Mononuclear cell (primary cell): ENCODE data around the gene RHOV. TPM values are rescaled to one million over a fixed set of nuclear protein-coding genes. Genes with fewer than 3 reads are reported as not detected.

ENCODE experiments used
- H3K27me3 ChIP-seq: 2 replicates; pipeline ENCODE4 v1.6.0; 2011; ENCODE audit warnings: low read length, control low read depth; ENCODE audit not compliant: insufficient read depth
- H3K4me1 ChIP-seq: 2 replicates; pipeline ENCODE4 v1.5.1; 2011; ENCODE audit warnings: mild to moderate bottlenecking, low read length, control low read depth; ENCODE audit not compliant: insufficient read depth
- H3K4me3 ChIP-seq: 2 replicates; pipeline ENCODE4 v1.5.1; 2011; ENCODE audit warnings: mild to moderate bottlenecking, low read length, moderate library complexity
- H3K9me3 ChIP-seq: 2 replicates; pipeline ENCODE4 v1.5.1; 2011; ENCODE audit warnings: low read depth, mild to moderate bottlenecking, control low read depth, low read length
- total RNA-seq: library from RNA; depleted of rRNA; stranded (reverse); fragments of >200 nt; gene quantifications from one replicate; pipeline ENCODE4 v1.2.3, GENCODE V29; 2012

RHOV gene
- total RNA-seq, 1 donor, result not detected

DNA sequence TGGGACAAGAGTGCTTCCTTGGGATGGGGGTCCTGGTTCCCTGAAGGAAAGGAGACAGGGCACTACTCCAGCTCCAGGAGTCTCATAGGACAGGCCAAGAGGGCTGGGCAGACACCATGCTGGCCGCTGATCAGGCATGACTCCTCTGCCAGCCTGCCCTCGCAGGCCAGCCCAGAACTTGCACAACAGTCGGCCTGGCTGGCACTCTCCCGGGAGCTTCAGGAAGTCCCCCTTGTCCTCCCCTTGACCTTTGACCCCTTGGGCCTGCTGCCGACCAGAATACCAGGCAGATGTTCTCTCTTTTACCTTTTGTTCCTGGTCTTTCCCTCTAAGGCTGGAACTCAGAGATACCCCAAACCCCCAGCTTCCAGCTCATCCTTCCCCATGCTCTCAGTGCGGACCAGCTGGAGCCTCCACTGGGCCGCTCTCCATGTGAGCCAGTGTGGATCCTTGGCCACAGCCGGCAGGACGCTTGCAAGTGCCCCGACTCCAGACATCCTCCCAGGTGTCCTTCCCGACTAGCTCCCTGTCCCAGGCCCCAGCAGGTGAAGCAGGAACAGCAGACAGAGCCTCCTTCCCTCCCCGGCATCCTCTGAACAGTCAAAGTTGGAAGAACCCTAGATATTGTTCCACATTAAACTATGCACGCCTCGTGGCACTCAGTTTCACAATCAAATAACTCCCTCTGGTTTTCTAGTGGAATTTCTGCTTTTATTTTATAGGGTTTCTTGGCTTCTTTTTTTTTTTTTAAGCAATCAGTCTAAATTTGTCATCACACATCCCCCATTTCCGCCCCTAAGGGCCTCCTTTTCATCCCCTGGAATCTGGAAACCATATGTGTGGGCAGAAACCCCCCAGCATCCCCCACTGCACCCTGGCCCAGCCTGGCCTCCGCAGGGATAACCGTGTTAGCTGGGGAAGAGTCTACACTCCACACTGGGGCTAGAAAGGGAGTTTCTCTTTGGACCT, 35.9 kb upstream of the RHOV start:
- Histone ChIP-seq H3K4me1 (peaks cover 52% of the 10 kb centered on the region), H3K4me3 (no peak overlapping the region), H3K27me3 (no peaks in the 10 kb centered on the region), H3K9me3 (no peaks in the 10 kb centered on the region)

DNA sequence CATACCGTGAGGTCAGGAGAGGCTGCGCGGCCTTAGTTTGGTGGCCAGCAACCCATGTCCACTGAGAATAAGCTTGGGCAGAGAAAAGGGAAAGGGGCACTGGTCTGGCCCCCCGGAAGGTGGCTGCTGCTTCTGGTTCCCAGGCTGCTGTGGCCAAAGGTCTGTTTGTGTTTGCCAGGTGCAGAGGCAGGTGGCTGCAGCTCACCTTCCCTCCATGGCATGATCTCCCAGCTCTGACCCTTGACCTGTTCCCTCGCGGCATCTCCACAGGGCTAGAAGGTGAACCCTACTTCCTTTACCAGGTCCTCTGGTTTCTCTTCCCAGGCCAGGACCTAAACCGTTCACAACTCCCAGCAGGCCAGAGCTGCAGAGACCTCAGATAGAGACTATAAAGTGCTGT, 34.1 kb upstream of the RHOV start:
- Histone ChIP-seq H3K9me3 (no peaks in the 10 kb centered on the region), H3K4me1 (peaks cover 70% of the 10 kb centered on the region)

DNA sequence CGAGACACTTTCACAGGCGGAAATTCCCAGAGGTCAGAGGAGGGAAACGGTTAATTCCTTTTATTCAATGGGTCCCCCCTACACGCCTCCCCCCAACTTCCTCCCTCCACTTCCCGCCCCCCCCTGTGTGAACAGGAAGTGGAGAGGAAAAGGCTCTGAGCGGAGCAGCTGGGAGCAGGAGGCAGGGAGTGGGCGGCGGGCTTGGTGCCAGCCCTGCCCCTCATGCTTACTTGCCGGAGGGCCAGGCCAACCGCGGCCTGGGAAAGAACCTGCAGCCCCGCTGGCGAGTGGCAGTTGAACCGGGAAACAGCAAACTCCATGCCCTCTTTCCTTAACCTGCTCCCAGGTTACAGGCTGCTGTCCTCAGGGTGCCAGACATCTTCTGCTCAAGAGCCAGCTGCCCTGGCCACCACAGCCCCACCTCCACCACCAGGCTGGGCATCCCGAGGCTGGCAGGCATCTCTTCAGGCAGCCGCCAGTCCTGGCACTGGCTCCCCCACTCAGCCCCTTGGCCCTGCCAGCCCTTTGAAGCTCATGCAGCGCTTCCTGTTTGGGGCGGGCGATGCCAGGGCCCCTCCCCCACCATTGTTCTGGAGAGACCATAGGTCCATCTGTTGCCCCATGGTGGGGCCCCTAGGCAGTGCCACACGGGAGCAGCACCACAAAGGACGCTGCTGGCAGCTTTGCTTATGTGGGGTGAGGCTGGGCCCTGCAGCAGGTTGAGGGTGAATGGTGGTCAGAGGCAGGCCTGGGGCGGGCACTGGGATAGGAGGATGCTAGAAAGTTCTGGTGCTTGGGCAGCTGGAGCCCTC, 33.2 kb upstream of the RHOV start:
- Histone ChIP-seq H3K27me3 (no peaks in the 10 kb centered on the region), H3K4me3 (peak overlapping the region; percentile 44), H3K4me1 (peaks cover 79% of the 10 kb centered on the region), H3K9me3 (no peaks in the 10 kb centered on the region)

More for the DNA sequence above, 34.1 kb upstream of the RHOV start:
- Histone ChIP-seq H3K27me3 (no peaks in the 10 kb centered on the region), H3K4me3 (no peak overlapping the region)

DNA sequence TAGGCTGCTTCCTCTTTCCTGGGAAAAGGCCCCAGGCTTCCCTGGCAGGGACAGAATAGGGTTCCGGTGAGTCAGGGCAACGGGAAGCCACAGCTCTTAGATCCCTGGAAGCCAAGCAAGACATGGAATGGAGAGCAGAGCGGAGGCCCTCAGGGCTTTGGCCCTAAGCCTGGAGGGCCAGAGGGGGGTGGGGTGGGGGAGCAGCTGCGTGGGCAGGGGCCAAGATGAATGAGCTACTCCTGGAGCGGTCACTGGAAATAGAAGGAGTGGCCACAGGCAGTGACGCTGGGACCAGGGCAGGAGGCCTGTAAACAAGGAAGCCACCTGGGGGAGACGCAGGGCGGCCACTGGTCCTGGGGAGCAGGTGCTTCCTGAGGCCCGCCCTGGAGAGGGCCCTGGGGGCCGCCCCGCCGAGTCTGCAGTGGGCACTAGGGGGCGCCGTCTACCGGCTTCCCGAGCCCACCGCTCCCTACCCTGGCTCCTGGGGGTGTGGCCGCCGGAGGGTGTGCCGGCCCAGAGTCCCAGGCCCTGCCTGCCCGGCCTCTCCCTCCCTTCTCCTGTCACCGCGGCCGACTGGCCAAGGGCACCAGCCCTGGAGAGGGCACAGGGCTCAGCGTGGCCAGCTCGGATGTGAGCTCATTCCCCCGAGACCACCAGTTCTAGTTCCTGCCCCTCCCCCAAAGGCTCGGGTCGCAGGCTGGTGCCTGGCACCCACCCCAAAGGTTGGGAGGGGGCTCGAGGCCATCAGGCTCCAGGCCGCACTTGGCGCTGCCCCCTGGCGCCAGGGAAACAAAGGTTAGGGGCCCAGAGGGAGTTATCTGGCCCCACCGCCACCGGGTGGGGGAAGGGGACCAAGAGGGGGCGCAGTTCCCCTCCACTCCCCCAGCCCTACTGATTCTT, 32.3 kb upstream of the RHOV start:
- Histone ChIP-seq H3K4me3 (peak overlapping the region; percentile 44), H3K9me3 (no peaks in the 10 kb centered on the region), H3K4me1 (peaks cover 87% of the 10 kb centered on the region), H3K27me3 (no peaks in the 10 kb centered on the region)

DNA sequence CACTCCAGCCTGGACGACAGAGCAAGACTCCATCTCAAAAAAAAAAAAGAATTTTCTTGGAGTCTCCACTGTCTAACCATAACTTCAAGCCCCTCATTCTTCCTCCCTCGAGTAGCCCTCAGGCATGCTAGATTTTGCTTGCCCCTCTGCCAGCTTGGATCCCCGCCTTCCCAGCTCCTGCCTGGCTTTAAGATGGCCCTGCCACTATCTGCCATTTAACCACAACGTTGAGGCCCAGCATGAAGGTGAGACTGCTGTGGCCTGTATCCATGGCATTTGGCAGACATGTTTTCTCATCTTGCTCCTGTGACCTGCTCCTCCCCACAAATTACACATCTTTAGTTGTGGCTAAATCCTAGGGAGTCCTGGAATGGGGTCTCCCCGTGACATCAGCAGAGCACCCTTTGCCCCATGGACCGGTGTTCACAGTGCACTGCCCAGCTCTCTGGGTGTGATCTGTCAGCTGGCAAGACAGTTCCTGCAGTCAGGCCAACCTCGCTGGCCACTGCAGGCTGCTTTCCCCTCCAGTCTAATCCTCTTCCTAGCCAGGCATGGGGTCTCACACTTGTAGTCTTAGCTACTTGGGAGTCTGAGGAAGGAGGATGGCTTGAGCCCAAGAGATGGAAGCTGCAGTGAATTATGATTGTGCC, 30.6 kb upstream of the RHOV start:
- peaks cover 75% of the 10 kb centered on the region for H3K4me1 ChIP-seq
- H3K27me3 ChIP-seq, result no peaks in the 10 kb centered on the region
- H3K9me3 ChIP-seq, result no peaks in the 10 kb centered on the region
- H3K4me3 ChIP-seq, result no peak overlapping the region

DNA sequence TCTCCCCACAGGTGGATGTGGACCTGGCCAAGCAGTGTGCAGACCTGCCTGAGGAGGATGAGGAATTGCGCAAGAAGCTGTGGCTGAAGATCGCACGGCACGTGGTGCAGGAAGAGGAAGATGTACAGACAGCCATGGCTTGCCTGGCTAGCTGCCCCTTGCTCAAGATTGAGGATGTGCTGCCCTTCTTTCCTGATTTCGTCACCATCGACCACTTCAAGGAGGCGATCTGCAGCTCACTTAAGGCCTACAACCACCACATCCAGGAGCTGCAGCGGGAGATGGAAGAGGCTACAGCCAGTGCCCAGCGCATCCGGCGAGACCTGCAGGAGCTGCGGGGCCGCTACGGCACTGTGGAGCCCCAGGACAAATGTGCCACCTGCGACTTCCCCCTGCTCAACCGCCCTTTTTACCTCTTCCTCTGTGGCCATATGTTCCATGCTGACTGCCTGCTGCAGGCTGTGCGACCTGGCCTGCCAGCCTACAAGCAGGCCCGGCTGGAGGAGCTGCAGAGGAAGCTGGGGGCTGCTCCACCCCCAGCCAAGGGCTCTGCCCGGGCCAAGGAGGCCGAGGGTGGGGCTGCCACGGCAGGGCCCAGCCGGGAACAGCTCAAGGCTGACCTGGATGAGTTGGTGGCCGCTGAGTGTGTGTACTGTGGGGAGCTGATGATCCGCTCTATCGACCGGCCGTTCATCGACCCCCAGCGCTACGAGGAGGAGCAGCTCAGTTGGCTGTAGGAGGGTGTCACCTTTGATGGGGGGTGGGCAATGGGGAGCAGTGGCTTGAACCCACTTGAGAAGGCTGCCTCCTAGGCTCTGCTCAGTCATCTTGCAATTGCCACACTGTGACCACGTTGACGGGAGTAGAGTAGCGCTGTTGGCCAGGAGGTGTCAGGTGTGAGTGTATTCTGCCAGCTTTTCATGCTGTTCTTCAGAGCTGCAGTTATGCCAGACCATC, 28.8 kb upstream of the RHOV start:
- H3K4me1 ChIP-seq, result peaks cover 66% of the 10 kb centered on the region

DNA sequence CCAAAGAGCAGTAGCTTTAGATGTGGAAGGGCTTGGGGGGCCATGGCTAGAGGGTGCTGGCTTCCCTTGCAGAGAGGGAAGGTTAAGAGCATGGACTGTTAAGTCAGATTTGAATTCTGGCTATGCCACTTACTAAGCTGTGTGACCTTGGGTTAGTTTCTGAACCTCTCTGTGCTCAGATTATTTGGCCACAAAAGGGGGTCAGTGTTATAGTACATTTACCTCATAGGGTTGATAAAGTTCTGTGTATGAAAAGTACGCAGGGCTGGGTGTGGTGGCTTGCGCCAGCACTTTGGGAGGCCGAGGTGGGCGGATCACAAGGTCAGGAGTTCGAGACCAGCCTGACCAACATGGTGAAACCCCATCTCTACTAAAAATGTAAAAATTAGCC, 27.0 kb upstream of the RHOV start:
- H3K27me3 ChIP-seq, result no peaks in the 10 kb centered on the region
- H3K9me3 ChIP-seq, result no peaks in the 10 kb centered on the region
- H3K4me1 ChIP-seq, result peaks cover 50% of the 10 kb centered on the region
- H3K4me3 ChIP-seq, result no peak overlapping the region

More for the DNA sequence above, 28.8 kb upstream of the RHOV start:
- Histone ChIP-seq H3K9me3 (no peaks in the 10 kb centered on the region), H3K27me3 (no peaks in the 10 kb centered on the region), H3K4me3 (peak overlapping the region; percentile 0)

DNA sequence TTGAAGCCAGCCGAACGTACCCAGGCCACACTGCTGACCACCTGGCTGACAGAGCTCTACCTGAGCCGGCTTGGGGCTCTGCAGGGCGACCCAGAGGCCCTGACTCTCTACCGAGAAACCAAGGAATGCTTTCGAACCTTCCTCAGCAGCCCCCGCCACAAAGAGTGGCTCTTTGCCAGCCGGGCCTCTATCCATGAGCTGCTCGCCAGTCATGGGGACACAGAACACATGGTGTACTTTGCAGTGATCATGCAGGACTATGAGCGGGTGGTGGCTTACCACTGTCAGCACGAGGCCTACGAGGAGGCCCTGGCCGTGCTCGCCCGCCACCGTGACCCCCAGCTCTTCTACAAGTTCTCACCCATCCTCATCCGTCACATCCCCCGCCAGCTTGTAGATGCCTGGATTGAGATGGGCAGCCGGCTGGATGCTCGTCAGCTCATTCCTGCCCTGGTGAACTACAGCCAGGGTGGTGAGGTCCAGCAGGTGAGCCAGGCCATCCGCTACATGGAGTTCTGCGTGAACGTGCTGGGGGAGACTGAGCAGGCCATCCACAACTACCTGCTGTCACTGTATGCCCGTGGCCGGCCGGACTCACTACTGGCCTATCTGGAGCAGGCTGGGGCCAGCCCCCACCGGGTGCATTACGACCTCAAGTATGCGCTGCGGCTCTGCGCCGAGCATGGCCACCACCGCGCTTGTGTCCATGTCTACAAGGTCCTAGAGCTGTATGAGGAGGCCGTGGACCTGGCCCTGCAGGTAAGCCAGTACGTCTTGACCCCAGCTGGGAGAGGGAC, 26.4 kb upstream of the RHOV start:
- H3K9me3 ChIP-seq, result no peaks in the 10 kb centered on the region
- H3K4me1 ChIP-seq, result peaks cover 50% of the 10 kb centered on the region
- H3K4me3 ChIP-seq, result no peak overlapping the region
- no peaks in the 10 kb centered on the region for H3K27me3 ChIP-seq

DNA sequence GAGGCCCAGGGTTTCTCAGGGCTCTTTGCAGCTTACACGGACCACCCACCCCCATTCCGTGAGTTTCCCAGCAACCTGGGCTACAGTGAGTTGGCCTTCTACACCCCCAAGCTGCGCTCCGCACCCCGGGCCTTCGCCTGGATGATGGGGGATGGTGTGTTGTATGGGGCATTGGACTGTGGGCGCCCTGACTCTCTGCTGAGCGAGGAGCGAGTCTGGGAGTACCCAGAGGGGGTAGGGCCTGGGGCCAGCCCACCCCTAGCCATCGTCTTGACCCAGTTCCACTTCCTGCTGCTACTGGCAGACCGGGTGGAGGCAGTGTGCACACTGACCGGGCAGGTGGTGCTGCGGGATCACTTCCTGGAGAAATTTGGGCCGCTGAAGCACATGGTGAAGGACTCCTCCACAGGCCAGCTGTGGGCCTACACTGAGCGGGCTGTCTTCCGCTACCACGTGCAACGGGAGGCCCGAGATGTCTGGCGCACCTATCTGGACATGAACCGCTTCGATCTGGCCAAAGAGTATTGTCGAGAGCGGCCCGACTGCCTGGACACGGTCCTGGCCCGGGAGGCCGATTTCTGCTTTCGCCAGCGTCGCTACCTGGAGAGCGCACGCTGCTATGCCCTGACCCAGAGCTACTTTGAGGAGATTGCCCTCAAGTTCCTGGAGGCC, 25.6 kb upstream of the RHOV start:
- H3K4me3 ChIP-seq, result no peak overlapping the region
- H3K4me1 ChIP-seq, result peaks cover 52% of the 10 kb centered on the region
- no peaks in the 10 kb centered on the region for H3K9me3 ChIP-seq
- no peaks in the 10 kb centered on the region for H3K27me3 ChIP-seq

DNA sequence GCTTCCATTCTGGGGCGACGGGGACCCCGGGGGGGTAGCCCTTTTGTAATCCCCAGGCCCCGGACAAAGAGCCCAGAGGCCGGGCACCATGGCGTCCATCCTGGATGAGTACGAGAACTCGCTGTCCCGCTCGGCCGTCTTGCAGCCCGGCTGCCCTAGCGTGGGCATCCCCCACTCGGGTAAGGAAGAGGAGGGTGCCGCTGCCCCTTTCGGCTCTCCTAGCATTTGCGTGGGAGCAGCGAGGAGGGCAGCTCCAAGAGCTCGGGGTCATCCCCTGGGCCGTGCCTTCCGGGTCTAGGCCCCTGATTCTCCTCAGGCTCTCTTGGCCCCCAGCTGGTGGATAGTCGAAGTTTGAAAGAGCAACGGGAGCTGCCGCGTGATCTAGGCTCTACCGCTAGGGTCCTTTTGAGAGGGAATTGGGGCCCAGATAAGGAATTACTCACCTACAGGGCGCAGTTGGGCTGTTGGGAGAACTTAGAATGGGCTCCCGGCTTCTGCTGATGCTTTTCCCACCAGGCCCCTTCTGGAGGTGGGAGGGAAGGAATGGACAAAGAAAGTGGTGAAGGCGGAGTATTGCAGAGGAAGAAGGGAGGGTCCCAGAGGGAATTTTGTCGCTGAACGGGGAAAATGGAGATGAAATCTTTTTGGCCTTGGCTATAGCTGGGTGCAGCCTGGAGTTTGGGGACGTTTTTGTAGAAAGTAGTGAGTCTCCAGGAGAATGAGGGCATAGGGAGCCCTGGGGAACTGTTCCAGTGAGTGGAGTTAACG, 20.8 kb upstream of the RHOV start:
- Histone ChIP-seq H3K4me1 (peaks cover 34% of the 10 kb centered on the region), H3K9me3 (no peaks in the 10 kb centered on the region), H3K4me3 (peak overlapping the region; percentile 99), H3K27me3 (no peaks in the 10 kb centered on the region)

DNA sequence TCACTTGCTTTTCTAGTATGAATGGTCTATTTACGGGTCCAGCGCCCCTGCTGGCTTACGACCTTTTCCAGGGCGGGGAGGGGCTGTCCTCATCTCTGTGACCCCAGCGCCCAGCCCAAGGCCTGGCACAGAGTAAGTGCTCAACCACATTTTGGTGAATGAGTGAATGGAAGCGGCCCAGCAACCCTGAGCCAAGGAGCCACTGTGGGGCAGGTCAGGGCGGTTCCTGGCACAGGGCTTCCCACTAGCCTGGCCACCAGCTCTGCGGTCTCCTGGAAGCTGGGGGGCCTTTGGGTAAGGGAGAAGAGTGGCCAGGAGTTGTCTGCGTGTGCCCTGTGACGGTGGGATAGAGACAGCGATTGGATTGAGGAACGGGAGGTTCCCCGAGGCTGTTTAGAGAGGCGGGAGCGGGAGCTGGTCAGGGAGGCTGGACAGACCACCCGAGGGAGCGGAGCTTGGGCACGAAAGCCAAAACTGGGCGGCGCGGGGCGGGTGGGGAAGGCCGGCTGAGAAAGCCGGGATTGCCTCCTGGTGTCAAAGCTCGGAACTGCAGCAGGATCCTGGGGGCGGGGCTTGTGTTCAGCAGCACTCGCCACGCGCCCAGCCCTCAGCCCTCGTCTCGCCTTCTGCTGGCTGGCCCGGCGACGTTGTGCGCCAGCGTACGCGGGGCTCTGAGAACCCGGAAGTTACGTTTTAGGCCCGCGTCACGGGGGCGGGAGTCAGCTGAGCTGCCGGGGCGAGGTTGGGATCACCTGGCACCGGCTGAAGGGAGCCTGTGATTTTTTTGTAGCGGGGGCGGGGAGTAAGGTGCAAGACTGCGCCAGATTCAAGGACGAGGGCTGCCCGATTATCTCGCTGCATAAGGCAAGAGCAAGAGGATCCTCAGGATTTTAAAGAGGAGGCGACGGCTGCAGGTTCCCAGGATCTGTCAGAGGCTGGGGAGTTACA, 20.0 kb upstream of the RHOV start, which contains the start of gene VPS18:
Gene VPS18 (plus strand): TSS at position 718 of the 948 bp plus-strand sequence. CDS start 319 bp downstream, outside the sequence.
- peaks cover 34% of the 10 kb centered on the region for H3K4me1 ChIP-seq
- no peaks in the 10 kb centered on the region for H3K27me3 ChIP-seq
- H3K9me3 ChIP-seq, result no peaks in the 10 kb centered on the region
- peak within 1 kb of the TSS; percentile 99 for H3K4me3 ChIP-seq
